Smooth muscle cell of the coronary artery (primary cell): Measurements from ENCODE around the gene SHISA8. TPM values are rescaled to one million over a fixed set of nuclear protein-coding genes. Genes with fewer than 3 reads are reported as not detected.

Experiments
- total RNA-seq: library from RNA; depleted of rRNA; stranded (reverse); fragments of >200 nt; gene quantifications from 2 replicates; pipeline ENCODE4 v1.2.3, GENCODE V29; 2014; ENCODE audit warnings: low replicate concordance

Gene SHISA8
- not detected in 2 replicates for total RNA-seq

DNA sequence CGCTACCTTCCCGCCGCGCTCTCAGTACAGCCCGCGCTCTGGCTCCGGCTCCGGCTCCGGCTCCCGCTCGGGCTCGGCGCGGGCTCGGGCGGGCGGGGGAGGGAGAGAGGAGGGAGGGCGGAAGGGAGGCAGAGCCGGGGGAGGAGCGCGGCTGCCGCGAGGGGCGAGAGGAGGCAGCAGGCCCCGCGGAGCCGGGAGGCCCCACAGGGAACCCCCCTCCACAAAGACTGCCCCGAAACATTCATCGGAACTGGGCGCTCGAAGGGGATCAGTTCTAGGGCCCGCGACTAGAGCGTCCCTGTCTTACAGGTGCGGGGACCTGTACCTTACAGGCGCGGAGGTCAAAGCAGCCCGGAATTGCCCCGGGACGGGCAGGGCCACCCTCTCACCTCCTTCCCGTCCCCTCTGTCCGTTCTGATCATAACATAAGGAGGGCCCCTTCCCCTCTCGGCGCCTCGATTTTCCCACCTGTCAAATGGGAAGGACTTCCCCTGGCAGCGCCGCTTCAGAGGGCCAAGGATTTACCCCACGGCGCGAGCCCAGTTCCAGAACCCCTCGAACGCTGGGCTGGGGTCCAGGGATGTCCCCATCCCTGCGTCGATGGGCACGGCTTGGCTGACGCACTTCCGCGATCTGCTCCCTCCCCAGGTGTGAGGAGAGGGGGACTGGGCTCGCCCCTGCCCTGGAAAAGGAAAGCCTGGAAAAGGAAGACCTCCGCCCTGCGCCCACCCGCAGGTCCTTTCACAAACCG lies at the start of gene SHISA8:
TSS of gene SHISA8 (minus strand) at position 40 of the 751 bp plus-strand sequence. CDS start 407 bp downstream, outside the sequence.

DNA sequence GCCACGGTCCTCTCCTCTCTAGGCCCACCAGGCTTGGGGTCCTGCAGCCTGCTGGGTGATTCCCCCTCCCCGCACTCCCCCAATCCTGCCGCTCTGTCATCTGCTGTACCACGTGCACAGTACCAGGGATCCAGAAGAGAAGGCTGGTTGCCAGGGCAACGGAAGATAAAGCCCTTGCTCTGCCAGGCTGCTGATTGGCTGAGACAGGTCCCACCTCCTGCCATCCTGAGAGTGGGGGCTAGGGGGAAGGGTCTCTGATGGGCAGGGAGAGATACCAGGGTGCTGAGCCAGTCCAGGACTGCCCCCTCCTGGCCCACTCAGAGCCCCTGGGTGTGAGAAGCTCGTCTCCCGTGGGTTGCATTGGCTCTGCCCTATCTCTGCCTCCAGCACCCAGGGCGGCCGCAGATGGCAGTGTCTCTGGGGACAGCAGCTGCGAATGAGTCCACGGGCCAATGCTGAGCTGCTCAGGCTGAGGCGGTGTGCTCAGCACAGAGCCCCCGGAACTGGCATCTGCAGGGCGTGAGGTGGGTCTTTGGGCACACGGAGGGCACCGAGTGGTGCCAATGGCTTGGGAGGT lies 37.1 kb upstream of the SHISA8 start, which contains the start of gene SMIM45:
TSS of gene SMIM45 (plus strand) at position 253 of the 577 bp plus-strand sequence.

DNA sequence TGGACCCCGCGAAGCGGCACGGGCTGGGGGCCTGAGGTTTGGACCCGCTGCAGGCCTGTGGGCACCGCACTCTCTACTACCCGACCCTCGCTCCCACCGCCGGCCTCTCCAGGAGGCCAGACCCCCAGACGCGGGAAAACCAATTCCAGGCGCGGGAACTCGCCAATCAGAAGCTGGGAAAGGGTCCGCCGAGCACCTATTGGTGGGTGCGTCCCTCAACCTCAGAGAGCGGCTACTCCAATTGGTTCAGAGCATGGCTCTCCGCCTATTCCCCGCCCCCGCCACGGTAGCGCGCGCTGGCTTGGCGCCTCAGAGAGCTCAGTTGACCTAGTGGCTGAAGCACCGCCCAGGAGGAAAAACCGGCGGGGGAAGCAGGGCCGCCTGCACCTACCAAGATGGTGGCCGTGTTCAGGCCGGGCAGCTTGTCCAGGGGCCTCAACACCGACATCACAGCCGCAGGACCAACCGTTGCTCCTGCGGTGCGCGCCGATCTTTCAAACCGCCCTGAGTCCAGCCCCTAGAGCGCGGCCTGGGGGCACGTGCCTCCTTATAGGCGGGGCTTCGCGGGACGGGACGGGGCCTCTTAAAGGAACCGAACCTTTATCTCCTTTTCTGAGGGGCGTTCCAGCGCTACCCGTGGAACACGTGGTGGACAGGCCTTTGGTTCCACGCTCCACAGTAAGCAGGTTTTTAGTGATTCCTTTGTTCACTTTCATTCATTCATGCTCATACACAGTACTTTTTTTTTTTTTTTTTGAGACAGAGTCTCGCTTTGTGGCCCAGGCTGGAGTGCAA lies 32.0 kb upstream of the SHISA8 start, which contains the start of gene CENPM:
TSS of gene CENPM (minus strand) at position 524 of the 795 bp plus-strand sequence. CDS start at position 448, 76 bp downstream.

Other genes with a start within 250 kb of the SHISA8 start
- 76.8 and 94.9 TPM in 2 replicates for gene SNU13, start 226.2 kb downstream of the SHISA8 start, total RNA-seq
- 0.12 and 1.1 TPM in 2 replicates for gene MEI1, start 215.6 kb downstream of the SHISA8 start, total RNA-seq
- 4.0 and 7.5 TPM in 2 replicates for gene CCDC134, start 114.4 kb downstream of the SHISA8 start, total RNA-seq
- gene SREBF2, start 82.0 kb downstream of the SHISA8 start, total RNA-seq = 30.1 and 48.3 TPM in 2 replicates
- not detected in 2 replicates for gene TNFRSF13C, start 11.7 kb upstream of the SHISA8 start, total RNA-seq
- 0.70 and 9.2 TPM in 2 replicates for gene CENPM, start 32.1 kb upstream of the SHISA8 start, total RNA-seq
- gene SEPTIN3, start 54.4 kb upstream of the SHISA8 start, total RNA-seq = 0.35 TPM in 1 of 2 replicates, not detected in the other
- gene WBP2NL, start 83.7 kb upstream of the SHISA8 start, total RNA-seq = 0.23 and 0.30 TPM in 2 replicates
- gene NAGA, start 155.7 kb upstream of the SHISA8 start, total RNA-seq = 27.2 and 38.3 TPM in 2 replicates
- 11.6 and 19.4 TPM in 2 replicates for gene PHETA2, start 159.2 kb upstream of the SHISA8 start, total RNA-seq
- gene SMDT1, start 164.6 kb upstream of the SHISA8 start, total RNA-seq = 7.8 and 16.8 TPM in 2 replicates
- 61.3 and 63.1 TPM in 2 replicates for gene NDUFA6, start 175.7 kb upstream of the SHISA8 start, total RNA-seq
- 0.12 and 0.15 TPM in 2 replicates for gene CYP2D6, start 215.7 kb upstream of the SHISA8 start, total RNA-seq